Measurements from ENCODE around the gene CENPC.

GRCh38 chr4:67565284-67565683 is 20.0 kb upstream of the CENPC start:
- TF ChIP-seq POLR2AphosphoS5 (IDR thresholded peaks at IDR 0.05; ENCODE audit: low read depth) = no peak
- no peak for TF ChIP-seq CTCF (conservative IDR thresholded peaks at IDR 0.05; ENCODE audit: low read depth in 2 of 2)
- TF ChIP-seq ZNF331 (CRISPR knock-in tag; IDR thresholded peaks at IDR 0.05; ENCODE audit: low read depth) = no peak
- TF ChIP-seq ZNF114 (CRISPR knock-in tag; IDR thresholded peaks at IDR 0.05) = no peak
- TF ChIP-seq CREB1 (CRISPR knock-in tag; IDR thresholded peaks at IDR 0.05; ENCODE audit: low read depth) = no peak
- no peak for TF ChIP-seq ETS1 (IDR thresholded peaks at IDR 0.05)
- TF ChIP-seq EZH2phosphoT487 (IDR thresholded peaks at IDR 0.05; ENCODE audit: unreplicated experiment) = no peak
- no peak for TF ChIP-seq REST (IDR thresholded peaks at IDR 0.05; ENCODE audit: unreplicated experiment)
- no peak for TF ChIP-seq EZH2 (IDR thresholded peaks at IDR 0.05; ENCODE audit: low read depth, unreplicated experiment)
- no peak for TF ChIP-seq JUNB (IDR thresholded peaks at IDR 0.05; ENCODE audit: unreplicated experiment)
- TF ChIP-seq NANOG (IDR thresholded peaks at IDR 0.05; ENCODE audit: borderline replicate concordance) = no peak
